Ovary (tissue), 3 donors: ENCODE data around the gene TMEM182.

Source experiments
- POLR2A ChIP-seq: fragments of 450-650 bp; IDR thresholded peaks from one replicate; pipeline ENCODE4 v1.6.1; 2017; ENCODE audit warnings: antibody characterized with exemption, mild to moderate bottlenecking, moderate library complexity
- TF ChIP-seq, protein P1 (sequence below), 3 donors: fragments of 450-650 bp in 2 of 3; fragments of 200-600 bp in 1 of 3; IDR thresholded peaks; one replicate each; pipeline versions ENCODE4 v1.5.1 to v1.8.0; 2016 to 2022; ENCODE audit warnings: antibody characterized with exemption in 3 of 3, mild to moderate bottlenecking in 1 of 3
- donor health status: DM: no; HTN: no; CAD: no.

DNA sequence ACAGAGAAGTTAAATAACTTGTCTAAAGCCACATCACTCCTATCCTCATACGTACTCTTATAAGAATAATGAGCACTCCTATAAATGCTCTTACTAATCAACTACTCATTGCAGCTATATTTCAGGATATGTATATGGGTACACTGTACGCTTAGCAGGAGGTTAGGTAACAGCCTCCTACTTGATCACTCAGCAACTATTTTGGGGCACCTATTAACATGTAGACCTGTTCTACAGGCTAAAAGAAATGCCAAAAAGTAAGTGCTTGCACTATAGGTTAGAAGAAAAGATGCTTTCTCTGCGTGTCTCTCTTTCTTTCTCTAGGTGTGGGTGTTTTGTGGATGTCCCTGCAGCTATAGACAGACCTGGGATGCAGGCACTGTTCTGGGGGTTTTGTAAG is 83.1 kb downstream of the TMEM182 start:
- TF ChIP-seq, protein P1, sequence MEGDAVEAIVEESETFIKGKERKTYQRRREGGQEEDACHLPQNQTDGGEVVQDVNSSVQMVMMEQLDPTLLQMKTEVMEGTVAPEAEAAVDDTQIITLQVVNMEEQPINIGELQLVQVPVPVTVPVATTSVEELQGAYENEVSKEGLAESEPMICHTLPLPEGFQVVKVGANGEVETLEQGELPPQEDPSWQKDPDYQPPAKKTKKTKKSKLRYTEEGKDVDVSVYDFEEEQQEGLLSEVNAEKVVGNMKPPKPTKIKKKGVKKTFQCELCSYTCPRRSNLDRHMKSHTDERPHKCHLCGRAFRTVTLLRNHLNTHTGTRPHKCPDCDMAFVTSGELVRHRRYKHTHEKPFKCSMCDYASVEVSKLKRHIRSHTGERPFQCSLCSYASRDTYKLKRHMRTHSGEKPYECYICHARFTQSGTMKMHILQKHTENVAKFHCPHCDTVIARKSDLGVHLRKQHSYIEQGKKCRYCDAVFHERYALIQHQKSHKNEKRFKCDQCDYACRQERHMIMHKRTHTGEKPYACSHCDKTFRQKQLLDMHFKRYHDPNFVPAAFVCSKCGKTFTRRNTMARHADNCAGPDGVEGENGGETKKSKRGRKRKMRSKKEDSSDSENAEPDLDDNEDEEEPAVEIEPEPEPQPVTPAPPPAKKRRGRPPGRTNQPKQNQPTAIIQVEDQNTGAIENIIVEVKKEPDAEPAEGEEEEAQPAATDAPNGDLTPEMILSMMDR (IDR thresholded peaks at IDR 0.05): no peak
- TF ChIP-seq POLR2A: no peak
